Loucy (cell line): Measurements from ENCODE around the gene RUNX1.

ENCODE experiments used
- H2AFZ ChIP-seq: fragments of 200-600 bp; sonication (generic); 2 replicates; pipeline ENCODE4 v1.6.0; 2016; ENCODE audit warnings: antibody characterized with exemption, mild to moderate bottlenecking, low read length, moderate library complexity
- H3F3A ChIP-seq: fragments of 200-600 bp; 2 replicates; pipeline ENCODE4 v1.6.0; 2016; ENCODE audit warnings: antibody characterized with exemption, low read depth, mild to moderate bottlenecking
- H3K27me3 ChIP-seq: fragments of 200-600 bp; sonication (generic); 2 replicates; pipeline ENCODE4 v1.6.1; 2014; ENCODE audit warnings: low read length, mild to moderate bottlenecking; ENCODE audit not compliant: insufficient read depth, poor library complexity, severe bottlenecking
- H3K36me3 ChIP-seq: fragments of 200-600 bp; sonication (generic); 2 replicates; pipeline ENCODE4 v1.6.1; 2016; ENCODE audit warnings: low read length; ENCODE audit not compliant: insufficient read depth
- H3K4me1 ChIP-seq: fragments of 200-600 bp; sonication (generic); 2 replicates; pipeline ENCODE4 v1.5.1; 2014; ENCODE audit warnings: low read length, mild to moderate bottlenecking; ENCODE audit not compliant: insufficient read depth, poor library complexity, severe bottlenecking
- H3K4me2 ChIP-seq: fragments of 200-600 bp; sonication (generic); 2 replicates; pipeline ENCODE4 v1.6.0; 2014; ENCODE audit warnings: antibody characterized with exemption, low read length, low read depth, mild to moderate bottlenecking; ENCODE audit not compliant: poor library complexity, severe bottlenecking
- H3K4me3 ChIP-seq: fragments of 200-600 bp; sonication (generic); 2 replicates; pipeline ENCODE4 v1.5.1; 2014; ENCODE audit warnings: low read length, mild to moderate bottlenecking, mixed read lengths; ENCODE audit not compliant: poor library complexity, severe bottlenecking
- H3K79me2 ChIP-seq: fragments of 200-600 bp; sonication (generic); 2 replicates; pipeline ENCODE4 v1.6.1; 2014; ENCODE audit warnings: low read length; ENCODE audit not compliant: insufficient read depth
- H3K9ac ChIP-seq: fragments of 200-600 bp; sonication (generic); 2 replicates; pipeline ENCODE4 v1.6.0; 2014; ENCODE audit warnings: mild to moderate bottlenecking, low read depth, low read length, moderate library complexity; ENCODE audit not compliant: poor library complexity, severe bottlenecking
- H3K9me2 ChIP-seq: fragments of 200-600 bp; sonication (generic); replicated peaks from 2 replicates; pipeline ENCODE4 v1.6.1; 2016; ENCODE audit warnings: low read depth, low read length, mixed read lengths
- H3K9me3 ChIP-seq: fragments of 200-600 bp; sonication (generic); 2 replicates; pipeline ENCODE4 v1.6.1; 2014; ENCODE audit warnings: mild to moderate bottlenecking, antibody characterized with exemption, low read length, low read depth; ENCODE audit not compliant: insufficient read depth
- H4K20me1 ChIP-seq: fragments of 200-600 bp; sonication (generic); 2 replicates; pipeline ENCODE4 v1.6.0; 2014; ENCODE audit warnings: antibody characterized with exemption, low read length, mild to moderate bottlenecking; ENCODE audit not compliant: insufficient read depth, poor library complexity, severe bottlenecking
- EZH2phosphoT487 ChIP-seq: fragments of 200-600 bp; IDR thresholded peaks from 2 replicates; pipeline ENCODE4 v1.6.1; 2018; ENCODE audit warnings: antibody characterized with exemption, mild to moderate bottlenecking, moderate library complexity, borderline replicate concordance
- TF ChIP-seq, protein P1 (sequence below): fragments of 200-600 bp; sonication (generic); conservative IDR thresholded peaks from 2 replicates; pipeline ENCODE4 v1.5.1; 2014; ENCODE audit warnings: mild to moderate bottlenecking, antibody characterized with exemption, low read length

Gene RUNX1

DNA sequence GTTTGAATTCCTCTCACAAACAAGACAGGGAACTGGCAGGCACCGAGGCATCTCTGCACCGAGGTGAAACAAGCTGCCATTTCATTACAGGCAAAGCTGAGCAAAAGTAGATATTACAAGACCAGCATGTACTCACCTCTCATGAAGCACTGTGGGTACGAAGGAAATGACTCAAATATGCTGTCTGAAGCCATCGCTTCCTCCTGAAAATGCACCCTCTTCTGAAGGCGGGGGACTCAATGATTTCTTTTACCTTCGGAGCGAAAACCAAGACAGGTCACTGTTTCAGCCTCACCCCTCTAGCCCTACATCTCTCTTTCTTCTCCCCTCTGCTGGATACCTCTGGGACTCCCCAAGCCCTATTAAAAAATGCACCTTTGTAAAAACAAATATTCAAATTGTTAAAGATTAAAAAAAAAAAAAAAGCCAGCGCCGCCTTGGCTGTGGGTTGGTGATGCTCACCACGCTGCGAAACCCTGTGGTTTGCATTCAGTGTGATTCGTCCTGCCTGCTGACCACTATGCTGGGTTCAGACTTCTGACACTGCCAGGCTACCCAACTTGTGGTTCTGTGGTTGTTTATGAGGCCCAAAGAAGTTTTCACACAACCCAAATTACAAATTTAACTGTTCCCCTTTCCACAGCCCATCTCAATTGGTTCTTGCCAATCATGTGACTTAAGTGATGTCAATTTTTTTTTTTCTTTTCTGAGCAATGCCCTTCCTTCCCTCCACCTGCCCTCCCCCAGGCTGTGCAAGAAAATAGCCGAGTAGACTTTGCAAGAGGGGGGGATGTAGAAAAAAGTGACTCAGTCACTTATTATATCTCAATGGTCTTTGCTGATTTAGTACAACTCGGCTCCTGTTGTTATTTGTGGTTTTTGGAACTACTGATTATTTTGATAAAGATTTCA is at the start of gene RUNX1:
Gene RUNX1, minus strand, starts transcription at position 597 of the 912 bp plus-strand sequence.
- Histone ChIP-seq H3K9me2 (no peaks in the 10 kb centered on the region), H3K9me3 (no peaks in the 10 kb centered on the region), H3K27me3 (no peaks in the 10 kb centered on the region), H3K4me1 (peaks cover 56% of the 10 kb centered on the region), H2AFZ (no peak within 1 kb of the TSS; the same call in 1 of the 2 replicates), H4K20me1 (peaks cover 15% of the 10 kb centered on the region), H3K9ac (peak within 1 kb of the TSS; percentile 97), H3K4me3 (peak within 1 kb of the TSS; percentile 90), H3K4me2 (peak within 1 kb of the TSS; percentile 95), H3K79me2 (peaks cover 66% of the 10 kb centered on the region), H3K36me3 (peaks cover 12% of the 10 kb centered on the region; the same call in 1 of the 2 replicates), H3F3A (peaks cover 4% of the 10 kb centered on the region; the same call in 1 of the 2 replicates)
- no peak for TF ChIP-seq EZH2phosphoT487

DNA sequence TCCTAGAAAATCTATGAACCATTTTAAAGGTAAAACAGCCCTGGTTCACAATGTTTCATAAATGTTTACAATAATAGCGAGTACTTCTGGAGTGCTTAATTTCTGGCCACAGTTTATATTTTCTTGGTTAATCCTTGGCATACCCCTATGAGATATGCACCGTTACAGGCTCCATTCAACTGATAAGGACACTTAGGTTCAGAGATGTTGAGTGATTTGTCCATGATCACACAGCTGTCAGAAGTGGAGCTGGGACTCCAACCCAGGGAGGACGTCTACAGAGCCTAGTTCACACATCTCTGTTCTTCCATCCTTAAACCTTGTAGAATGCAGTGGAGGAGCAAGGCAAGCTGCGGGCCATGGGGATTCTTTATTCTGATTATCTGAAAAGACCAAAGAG is 48.4 kb upstream of the RUNX1 start:
- no peak overlapping the region for H3K4me3 ChIP-seq
- no peaks in the 10 kb centered on the region for H3K79me2 ChIP-seq
- H3K9me3 ChIP-seq = no peaks in the 10 kb centered on the region
- H4K20me1 ChIP-seq = no peaks in the 10 kb centered on the region
- no peak overlapping the region for H2AFZ ChIP-seq
- no peaks in the 10 kb centered on the region for H3K27me3 ChIP-seq
- no peaks in the 10 kb centered on the region for H3K9me2 ChIP-seq
- H3K4me2 ChIP-seq = no peak overlapping the region
- H3F3A ChIP-seq = no peaks in the 10 kb centered on the region
- H3K36me3 ChIP-seq = no peaks in the 10 kb centered on the region
- H3K4me1 ChIP-seq = peaks cover 17% of the 10 kb centered on the region
- TF ChIP-seq EZH2phosphoT487 = no peak
- TF ChIP-seq, protein P1, sequence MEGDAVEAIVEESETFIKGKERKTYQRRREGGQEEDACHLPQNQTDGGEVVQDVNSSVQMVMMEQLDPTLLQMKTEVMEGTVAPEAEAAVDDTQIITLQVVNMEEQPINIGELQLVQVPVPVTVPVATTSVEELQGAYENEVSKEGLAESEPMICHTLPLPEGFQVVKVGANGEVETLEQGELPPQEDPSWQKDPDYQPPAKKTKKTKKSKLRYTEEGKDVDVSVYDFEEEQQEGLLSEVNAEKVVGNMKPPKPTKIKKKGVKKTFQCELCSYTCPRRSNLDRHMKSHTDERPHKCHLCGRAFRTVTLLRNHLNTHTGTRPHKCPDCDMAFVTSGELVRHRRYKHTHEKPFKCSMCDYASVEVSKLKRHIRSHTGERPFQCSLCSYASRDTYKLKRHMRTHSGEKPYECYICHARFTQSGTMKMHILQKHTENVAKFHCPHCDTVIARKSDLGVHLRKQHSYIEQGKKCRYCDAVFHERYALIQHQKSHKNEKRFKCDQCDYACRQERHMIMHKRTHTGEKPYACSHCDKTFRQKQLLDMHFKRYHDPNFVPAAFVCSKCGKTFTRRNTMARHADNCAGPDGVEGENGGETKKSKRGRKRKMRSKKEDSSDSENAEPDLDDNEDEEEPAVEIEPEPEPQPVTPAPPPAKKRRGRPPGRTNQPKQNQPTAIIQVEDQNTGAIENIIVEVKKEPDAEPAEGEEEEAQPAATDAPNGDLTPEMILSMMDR = no peak
- no peak overlapping the region for H3K9ac ChIP-seq

DNA sequence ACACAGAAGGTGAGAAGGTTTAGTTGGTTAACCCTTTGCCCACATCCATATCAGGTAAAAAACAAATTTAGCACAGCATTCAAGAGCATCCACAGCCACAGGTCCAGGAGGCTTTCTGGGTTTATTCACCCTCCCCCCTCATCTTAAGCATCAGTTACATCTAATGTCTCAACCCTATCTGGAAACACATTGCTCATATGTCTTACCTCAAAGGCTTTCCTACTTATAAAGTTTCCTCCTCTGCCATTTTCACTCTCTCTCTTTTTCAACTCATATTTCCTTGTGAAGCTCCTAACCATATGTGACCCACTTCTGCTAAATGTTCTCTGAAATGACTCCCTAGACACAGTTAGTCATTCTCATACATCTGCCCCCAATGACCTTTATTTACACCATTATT is 47.9 kb upstream of the RUNX1 start:
- H3K4me3 ChIP-seq = no peak overlapping the region
- peaks cover 16% of the 10 kb centered on the region for H3K4me1 ChIP-seq
- no peaks in the 10 kb centered on the region for H3K36me3 ChIP-seq
- no peak overlapping the region for H3K9ac ChIP-seq
- TF ChIP-seq EZH2phosphoT487 = no peak
- TF ChIP-seq, protein P1 = no peak
- no peaks in the 10 kb centered on the region for H3K79me2 ChIP-seq
- no peaks in the 10 kb centered on the region for H3K9me3 ChIP-seq
- no peaks in the 10 kb centered on the region for H3F3A ChIP-seq
- H2AFZ ChIP-seq = no peak overlapping the region
- no peaks in the 10 kb centered on the region for H3K27me3 ChIP-seq
- H4K20me1 ChIP-seq = no peaks in the 10 kb centered on the region
- H3K4me2 ChIP-seq = peak overlapping the region; percentile 4
- no peaks in the 10 kb centered on the region for H3K9me2 ChIP-seq
